Lower leg skin (tissue), 4 donors: ENCODE data around the gene SOX13. TPM values are rescaled to one million over a fixed set of nuclear protein-coding genes. Genes with fewer than 3 reads are reported as not detected.

Experiments
- DNase-seq, 2 donors: peaks; one replicate each; pipeline ENCODE4 v3.0.0-alpha.2; 2019; ENCODE audit warnings: low spot score in 2 of 2
- H3K4me3 ChIP-seq: fragments of 200-600 bp; sonication (generic); 2 replicates; pipeline ENCODE4 v1.5.1; 2017; ENCODE audit warnings: mild to moderate bottlenecking, low read depth; ENCODE audit not compliant: poor library complexity, severe bottlenecking
- CTCF ChIP-seq, 3 donors: fragments of 450-650 bp; IDR thresholded peaks; one replicate each; pipeline ENCODE4 v1.5.1; 2016; ENCODE audit warnings: antibody characterized with exemption in 3 of 3, mild to moderate bottlenecking in 3 of 3, moderate library complexity in 2 of 3
- POLR2A ChIP-seq, 2 donors: fragments of 450-650 bp; IDR thresholded peaks; one replicate each; pipeline ENCODE4 v1.6.1; 2016 to 2017; ENCODE audit warnings: antibody characterized with exemption in 2 of 2, mild to moderate bottlenecking in 1 of 2, moderate library complexity in 1 of 2
- WGBS, 2 donors: methylation state at CpG; one replicate each; pipeline ENCODE4 v1.1.5; 2018; 5-methylcytosine and 5-hydroxymethylcytosine counted together
- intact Hi-C: fragments of 100-400 bp; cut with DNase I; formaldehyde crosslinking; loops from one replicate; pipeline ENCODE4 v1.15.0; 2023; ENCODE audit warnings: low total_unique reads
- total RNA-seq, 4 donors: library from RNA; depleted of rRNA; stranded (reverse); fragments of >200 nt; gene quantifications; one replicate each; pipeline ENCODE4 v1.1.0, GENCODE V29; 2016

Gene SOX13
- total RNA-seq, 4 donors from 2014 or later, result 7.2 to 32.2 (median 16.8) TPM

DNA sequence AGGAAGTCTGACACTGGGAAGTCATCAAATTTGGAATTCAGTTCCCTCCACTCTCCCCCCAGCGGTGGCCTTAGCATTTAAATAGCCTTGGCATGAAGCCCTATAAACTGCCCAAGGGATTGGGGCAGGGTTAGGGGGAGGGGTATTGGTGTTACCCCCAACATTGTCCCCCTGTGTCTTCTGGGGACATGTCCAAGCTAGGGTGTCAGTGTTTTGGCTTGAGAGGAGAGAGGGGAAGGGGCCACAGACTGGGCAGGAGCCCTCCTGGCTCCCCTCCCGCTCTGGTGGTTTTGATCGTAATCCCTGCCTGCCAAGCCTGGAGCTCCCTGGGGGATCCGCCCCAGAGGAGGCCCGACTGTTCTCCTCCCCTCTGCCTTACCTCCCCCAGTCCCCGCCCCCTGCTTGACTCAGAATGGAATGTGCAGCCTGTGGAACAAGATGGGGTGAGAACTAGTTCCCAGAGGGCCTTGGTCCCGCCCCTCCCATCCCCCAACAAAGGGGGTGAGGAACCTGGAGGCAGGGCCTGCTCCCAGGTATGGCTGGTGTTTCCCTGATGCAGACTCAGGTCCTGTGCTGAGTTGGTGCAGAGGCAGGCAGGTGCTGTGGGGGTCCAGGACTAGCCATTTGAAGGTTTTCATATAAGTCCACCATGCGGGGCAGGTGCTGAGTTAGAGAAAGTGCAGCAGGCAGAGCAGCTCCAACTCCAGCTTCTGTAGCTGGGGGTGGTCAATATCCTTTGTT, 7.4 kb downstream of the SOX13 start:
- 21 to 34% methylated on average over 7 to 8 of the region's 8 CpGs for WGBS, 2 donors
- peak; percentile 75 to 92 for DNase-seq
- TF ChIP-seq CTCF (IDR thresholded peaks at IDR 0.05), result no peak
- no peak for TF ChIP-seq POLR2A (IDR thresholded peaks at IDR 0.05)

GRCh38 chr1:204081164-204081790, 8.4 kb downstream of the SOX13 start:
- 37 to 40% methylated on average over 13 of the region's 13 CpGs for WGBS, 2 donors
- intact Hi-C loops, result no loop called here

More for the DNA sequence above, 7.4 kb downstream of the SOX13 start:
- no peak overlapping the region for H3K4me3 ChIP-seq
- intact Hi-C loops, result no loop called here

DNA sequence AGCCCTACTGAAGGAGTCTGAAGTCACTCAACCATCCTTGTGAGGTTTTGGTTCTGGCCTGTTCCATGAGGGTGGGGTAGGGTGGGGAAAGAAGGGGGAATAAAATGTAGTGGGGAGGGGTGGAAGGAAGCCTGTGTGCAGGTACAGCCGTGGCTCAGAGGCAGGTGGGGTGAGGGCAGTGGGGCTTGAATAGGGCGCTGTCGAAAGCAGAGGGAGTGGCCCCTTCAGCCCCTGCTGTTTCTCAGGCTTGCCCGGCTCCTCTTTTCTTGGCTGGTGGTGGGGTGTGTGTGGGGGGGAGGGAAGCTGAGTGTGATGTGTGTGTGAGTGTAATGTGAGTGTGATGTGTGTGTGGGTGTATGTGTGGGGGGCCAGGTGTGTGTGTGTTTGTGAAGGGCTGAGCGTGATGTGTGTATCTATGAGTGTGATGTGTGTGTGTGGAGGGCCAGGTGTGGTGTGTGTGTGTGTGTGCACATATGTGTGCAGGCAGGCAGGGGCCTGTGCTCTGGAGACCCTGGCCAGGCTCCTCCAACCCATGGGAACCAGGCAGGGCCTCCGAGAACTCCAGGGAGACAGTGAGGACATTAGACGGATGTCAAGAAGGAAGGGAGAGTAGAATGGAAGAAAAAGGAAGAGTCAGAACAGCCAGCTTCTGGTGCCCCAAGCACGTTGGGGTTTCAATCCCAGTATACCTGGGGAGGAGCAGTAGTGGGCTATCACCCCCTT, 9.0 kb downstream of the SOX13 start:
- no peak for DNase-seq
- H3K4me3 ChIP-seq, result no peak overlapping the region
- TF ChIP-seq CTCF (IDR thresholded peaks at IDR 0.05) (no peak), POLR2A (IDR thresholded peaks at IDR 0.05) (no peak)
- intact Hi-C loops, result no loop called here
- 67 to 72% methylated on average over 8 of the region's 8 CpGs for WGBS, 2 donors

More at GRCh38 chr1:204081164-204081790, 8.4 kb downstream of the SOX13 start:
- H3K4me3 ChIP-seq, result no peak overlapping the region
- TF ChIP-seq CTCF (IDR thresholded peaks at IDR 0.05), result no peak
- no peak for TF ChIP-seq POLR2A (IDR thresholded peaks at IDR 0.05)
- no peak for DNase-seq

GRCh38 chr1:204083491-204083890, 10.6 kb downstream of the SOX13 start:
- TF ChIP-seq POLR2A (IDR thresholded peaks at IDR 0.05), result no peak
- TF ChIP-seq CTCF (IDR thresholded peaks at IDR 0.05), result no peak
- H3K4me3 ChIP-seq, result no peak overlapping the region
- intact Hi-C loops, result no loop called here
- DNase-seq, result no peak
- WGBS, 2 donors, result 91 to 95% methylated on average over 7 of the region's 7 CpGs

GRCh38 chr1:204084247-204084772, 11.4 kb downstream of the SOX13 start:
- WGBS, 2 donors, result 66 to 69% methylated on average over 4 of the region's 4 CpGs
- TF ChIP-seq POLR2A (IDR thresholded peaks at IDR 0.05) (no peak), CTCF (IDR thresholded peaks at IDR 0.05) (no peak)
- DNase-seq, result no peak
- H3K4me3 ChIP-seq, result no peak overlapping the region
- intact Hi-C loops, result no loop called here
